ENCODE measurements around the gene PCDHGA8.

GRCh38 chr5:141359790-141360426, 32.5 kb upstream of the PCDHGA8 start, which contains the start of gene PCDHGB2:
- peak; percentile 48 to 61 for TF ChIP-seq CTCF (conservative IDR thresholded peaks at IDR 0.05 in 1 of 2, IDR thresholded peaks at IDR 0.05 in 1 of 2; ENCODE audit: low read depth in 1 of 2, low read length in 2 of 2)
- no peak for TF ChIP-seq EZH2 (IDR thresholded peaks at IDR 0.05; ENCODE audit: low read length, missing control alignments)
